22Rv1 (cell line): ENCODE data around the gene ADGRG6.

Source experiments
- ZFX ChIP-seq: fragments of 450-650 bp; IDR thresholded peaks from 2 replicates; pipeline ENCODE4 v1.6.1; 2017; ENCODE audit warnings: antibody characterized with exemption, borderline replicate concordance
- TF ChIP-seq, protein P1 (sequence below): fragments of 450-650 bp; IDR thresholded peaks from 2 replicates; pipeline ENCODE4 v1.5.1; 2017; ENCODE audit warnings: mild to moderate bottlenecking

DNA sequence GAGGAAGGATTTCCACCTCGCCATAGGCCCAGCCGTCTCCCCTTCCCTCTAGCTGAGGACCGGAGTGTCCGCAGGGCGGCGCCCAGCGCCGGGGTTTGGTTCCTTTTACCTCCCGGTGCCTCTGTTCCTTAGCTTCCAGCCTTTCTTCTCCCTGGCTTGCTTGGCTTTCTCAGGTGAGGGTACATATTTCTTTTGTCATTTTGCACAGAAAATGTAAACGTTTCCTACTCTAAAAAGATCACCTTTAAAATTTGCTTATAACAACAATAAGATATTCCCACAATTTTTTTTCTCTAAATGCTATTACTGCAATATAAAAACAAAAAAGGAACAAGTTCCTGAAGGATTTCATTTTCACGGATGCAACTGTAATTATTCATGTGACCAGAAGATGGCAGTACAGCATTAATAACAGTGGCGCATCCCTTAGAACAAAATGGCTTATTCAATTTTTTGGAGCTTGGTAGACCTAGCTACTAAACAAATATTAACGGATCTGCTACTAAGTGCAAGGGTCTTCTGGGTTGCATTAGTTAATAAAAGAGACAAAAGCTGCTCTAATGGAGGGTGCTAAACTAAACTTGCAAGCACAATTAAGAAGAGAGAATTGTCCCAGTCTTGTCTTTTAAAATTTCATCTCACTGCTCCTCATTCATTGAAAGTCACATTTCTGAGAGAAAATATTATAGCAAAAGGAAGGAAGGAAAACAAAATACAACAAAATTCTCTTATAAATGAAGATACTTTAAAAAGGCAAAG lies 172.9 kb downstream of the ADGRG6 start:
- TF ChIP-seq, protein P1, sequence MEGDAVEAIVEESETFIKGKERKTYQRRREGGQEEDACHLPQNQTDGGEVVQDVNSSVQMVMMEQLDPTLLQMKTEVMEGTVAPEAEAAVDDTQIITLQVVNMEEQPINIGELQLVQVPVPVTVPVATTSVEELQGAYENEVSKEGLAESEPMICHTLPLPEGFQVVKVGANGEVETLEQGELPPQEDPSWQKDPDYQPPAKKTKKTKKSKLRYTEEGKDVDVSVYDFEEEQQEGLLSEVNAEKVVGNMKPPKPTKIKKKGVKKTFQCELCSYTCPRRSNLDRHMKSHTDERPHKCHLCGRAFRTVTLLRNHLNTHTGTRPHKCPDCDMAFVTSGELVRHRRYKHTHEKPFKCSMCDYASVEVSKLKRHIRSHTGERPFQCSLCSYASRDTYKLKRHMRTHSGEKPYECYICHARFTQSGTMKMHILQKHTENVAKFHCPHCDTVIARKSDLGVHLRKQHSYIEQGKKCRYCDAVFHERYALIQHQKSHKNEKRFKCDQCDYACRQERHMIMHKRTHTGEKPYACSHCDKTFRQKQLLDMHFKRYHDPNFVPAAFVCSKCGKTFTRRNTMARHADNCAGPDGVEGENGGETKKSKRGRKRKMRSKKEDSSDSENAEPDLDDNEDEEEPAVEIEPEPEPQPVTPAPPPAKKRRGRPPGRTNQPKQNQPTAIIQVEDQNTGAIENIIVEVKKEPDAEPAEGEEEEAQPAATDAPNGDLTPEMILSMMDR: peak; percentile 89
- no peak for TF ChIP-seq ZFX
